Pons (tissue), 1 donor: Measurements from ENCODE around the gene KCTD3.
A peak's percentile ranks its signal among the peaks of the same experiment; 100 is the strongest.

Experiments used
- DNase-seq: peaks from one replicate; pipeline ENCODE4 v3.0.0-alpha.2; 2016; ENCODE audit warnings: low spot score

Gene KCTD3

GRCh38 chr1:215566556-215567490 lies at the start of gene KCTD3:
Gene KCTD3, plus strand, starts transcription at chr1:215567304. Its CDS starts 382 bp downstream, at chr1:215567686.
- DNase-seq = peak; percentile 71

GRCh38 chr1:215517441-215517891 lies 49.6 kb upstream of the KCTD3 start:
- peak; percentile 22 for DNase-seq

DNA sequence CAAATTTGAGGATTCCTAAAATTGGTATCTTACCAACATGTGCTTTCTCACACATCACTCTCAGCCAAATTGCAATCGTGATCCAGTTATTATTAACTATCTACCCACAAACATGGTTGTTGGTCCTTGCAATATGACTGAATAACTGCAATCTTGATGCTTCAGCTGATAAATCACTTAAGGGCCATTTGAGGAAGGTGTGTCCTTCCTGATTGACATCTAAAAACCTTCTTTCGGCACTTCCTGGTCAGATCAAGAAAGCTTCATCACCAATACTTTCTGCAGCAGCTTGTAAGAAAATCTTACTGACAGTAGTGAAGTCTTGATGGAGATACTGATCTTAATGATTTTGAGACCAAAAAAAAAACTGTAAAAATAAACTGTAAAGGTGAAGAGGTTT lies 48.5 kb upstream of the KCTD3 start:
- DNase-seq = no peak

GRCh38 chr1:215521279-215521678 lies 45.8 kb upstream of the KCTD3 start:
- DNase-seq = no peak

DNA sequence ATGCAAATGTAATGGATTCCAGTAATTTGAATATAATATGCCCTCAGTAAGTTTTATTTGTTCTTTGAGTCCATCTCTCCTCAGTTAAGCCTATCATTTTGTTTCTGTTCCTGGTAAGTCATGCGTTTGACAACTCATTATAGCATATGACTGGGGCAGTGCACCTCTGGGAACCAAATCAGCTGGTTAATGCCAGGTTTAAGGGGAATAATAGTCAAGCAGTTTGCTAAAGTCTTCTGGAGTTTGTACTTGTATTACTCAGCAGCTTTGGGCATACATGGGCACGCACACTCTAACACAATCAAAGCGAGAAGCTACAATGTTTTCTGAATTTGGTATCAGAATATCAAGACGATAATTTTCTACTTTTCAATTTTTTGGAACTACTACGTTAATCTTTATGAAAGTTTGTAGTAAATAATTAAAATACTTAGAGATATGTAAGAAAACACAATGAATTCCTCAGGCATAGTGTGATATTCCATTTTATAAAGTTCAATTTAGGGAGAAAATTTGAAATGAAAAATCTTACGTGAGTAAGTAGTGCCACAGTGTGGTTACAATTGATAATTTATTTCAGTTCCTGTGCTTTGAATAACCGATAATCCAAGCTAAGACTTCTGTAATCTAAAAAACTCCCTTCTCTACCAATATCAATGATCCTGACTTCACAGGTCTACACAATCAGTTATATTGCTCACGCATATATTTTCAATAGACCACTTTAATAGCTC lies 43.8 kb upstream of the KCTD3 start:
- DNase-seq = no peak

GRCh38 chr1:215523906-215524305 lies 43.2 kb upstream of the KCTD3 start:
- no peak for DNase-seq

GRCh38 chr1:215526147-215526845 lies 40.8 kb upstream of the KCTD3 start:
- peak; percentile 69 for DNase-seq

GRCh38 chr1:215526846-215527151 lies 40.3 kb upstream of the KCTD3 start:
- no peak for DNase-seq

- no peak for DNase-seq
Measured at GRCh38 chr1:215529111-215529510, 38.0 kb upstream of the KCTD3 start.

DNA sequence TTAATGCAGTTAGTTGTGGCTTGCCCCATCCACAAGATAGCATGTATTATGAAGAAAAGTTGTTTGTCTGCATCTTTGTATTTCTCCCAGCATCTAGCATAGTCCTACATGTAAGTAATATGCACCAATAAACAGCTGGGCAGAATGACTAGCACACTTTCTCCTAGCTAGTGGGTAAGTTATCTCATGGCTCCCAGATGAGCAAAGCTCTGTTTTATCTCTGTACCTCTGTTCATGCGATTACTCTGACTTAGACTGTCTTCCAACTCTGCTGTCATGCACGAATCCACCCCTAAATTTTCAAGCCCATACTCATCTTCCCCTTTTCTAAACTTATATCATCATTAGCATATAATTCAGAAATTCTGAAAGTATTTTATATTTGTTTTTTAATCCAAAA lies 37.5 kb upstream of the KCTD3 start:
- DNase-seq = no peak

- DNase-seq = no peak
Measured at GRCh38 chr1:215530401-215530984, 36.6 kb upstream of the KCTD3 start.

- DNase-seq = peak; percentile 24
Measured at GRCh38 chr1:215539803-215540570, 27.1 kb upstream of the KCTD3 start.

DNA sequence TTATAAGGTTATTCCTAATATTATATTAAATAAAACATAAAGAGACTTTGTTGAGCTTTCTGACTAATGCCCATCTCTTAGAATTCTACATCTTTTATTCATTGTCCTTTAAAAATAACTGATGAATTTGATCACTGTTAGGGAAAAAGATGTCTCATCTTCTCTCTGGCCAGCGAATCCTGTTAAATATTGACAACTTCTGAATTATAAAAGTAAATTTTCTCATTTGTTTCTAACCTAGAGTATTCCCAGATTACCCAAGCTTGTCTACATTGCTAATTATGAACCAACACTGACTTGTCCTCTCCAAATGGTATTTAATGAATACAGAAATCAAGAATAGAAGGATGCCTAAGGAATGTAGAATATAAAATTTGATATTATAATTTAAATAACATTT lies 24.8 kb upstream of the KCTD3 start:
- DNase-seq = no peak

DNA sequence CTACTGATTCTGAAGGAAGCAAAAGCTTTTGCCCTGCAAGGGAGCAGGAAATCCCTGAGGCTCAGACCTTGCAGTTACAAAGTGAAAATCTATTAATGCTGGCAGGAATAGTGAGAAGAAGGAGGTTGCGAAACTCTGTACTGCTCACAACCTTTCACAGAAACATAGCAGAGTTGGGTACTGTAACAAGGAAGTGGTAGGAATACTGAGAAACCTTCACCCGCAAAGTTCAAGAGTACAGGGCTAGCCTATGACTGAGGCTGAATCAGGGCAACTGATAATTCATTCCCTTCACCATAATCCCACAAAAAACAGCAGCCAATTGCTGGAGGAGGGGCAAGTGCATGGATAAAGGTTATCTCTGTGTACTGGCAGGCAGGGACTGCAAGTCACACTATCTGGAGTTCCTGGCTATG lies 23.9 kb upstream of the KCTD3 start:
- no peak for DNase-seq

DNA sequence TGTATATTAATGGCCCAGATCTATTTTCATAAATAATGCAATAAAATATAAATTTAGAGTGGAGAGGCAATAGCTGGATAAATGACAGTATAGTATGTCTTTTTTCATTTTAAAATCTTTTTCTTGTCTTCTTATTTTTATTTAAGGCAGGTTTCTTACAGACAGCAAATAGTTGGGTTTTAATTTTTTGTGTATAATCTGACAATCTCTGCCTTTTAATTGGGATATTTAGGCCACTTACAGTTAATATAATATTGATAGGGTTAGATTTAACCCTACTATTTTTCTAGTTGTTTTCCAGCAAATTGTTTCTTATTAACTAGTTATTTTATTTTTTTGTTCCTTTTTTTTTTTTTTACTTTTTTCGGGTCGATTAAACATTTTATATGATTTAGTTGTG lies 23.3 kb upstream of the KCTD3 start:
- no peak for DNase-seq

- no peak for DNase-seq
Measured at GRCh38 chr1:215544566-215544965, 22.5 kb upstream of the KCTD3 start.

GRCh38 chr1:215545096-215545495 lies 22.0 kb upstream of the KCTD3 start:
- DNase-seq = no peak

DNA sequence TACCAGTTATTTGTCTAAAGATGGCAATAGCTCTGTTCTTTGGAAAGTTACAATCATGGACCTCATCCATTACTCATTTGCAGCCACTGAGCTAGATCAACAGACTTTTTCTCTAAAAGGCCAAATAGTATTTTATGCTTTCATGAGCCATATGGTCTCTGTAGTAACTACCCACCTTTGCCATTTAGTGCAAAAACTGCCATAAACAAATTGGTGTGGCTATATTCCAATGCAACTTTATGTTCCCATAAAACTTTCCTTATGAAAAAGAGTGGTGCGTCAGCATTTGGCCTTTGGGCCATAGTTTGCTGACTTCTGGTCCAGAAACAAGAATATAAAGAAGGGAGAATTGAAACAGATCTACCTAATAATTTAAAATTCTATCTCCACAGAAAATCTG lies 20.1 kb upstream of the KCTD3 start:
- DNase-seq = no peak

DNA sequence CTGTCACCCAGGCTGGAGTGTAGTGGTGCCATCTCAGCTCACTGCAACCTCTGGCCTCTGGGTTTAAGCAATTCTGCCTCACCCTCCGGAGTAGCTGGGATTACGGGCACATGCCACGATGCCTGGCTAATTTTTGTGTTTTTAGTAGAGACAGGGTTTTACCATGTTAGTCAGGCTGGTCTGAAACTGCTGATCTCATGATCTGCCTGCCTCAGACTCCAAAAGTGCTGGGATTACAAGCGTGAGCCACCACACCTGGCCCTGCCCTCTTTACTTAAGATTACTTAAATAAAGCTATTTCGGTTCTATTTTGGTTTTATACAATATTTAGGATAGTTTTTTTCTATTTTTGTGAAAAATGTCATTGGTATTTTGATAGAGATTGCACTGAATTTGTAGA lies 15.3 kb upstream of the KCTD3 start:
- no peak for DNase-seq

- DNase-seq = no peak
Measured at GRCh38 chr1:215554865-215555264, 12.2 kb upstream of the KCTD3 start.

GRCh38 chr1:215555531-215555930 lies 11.6 kb upstream of the KCTD3 start:
- no peak for DNase-seq
